HG03378 (cell line): ENCODE results near the gene SOAT1.
"Not testable (repeated sequence)": the region's sequence is repeated elsewhere in the genome, so short reads cannot be mapped to it uniquely, and the experiment has no call there.

Experiments
- ATAC-seq: cut with Tn5 transposase; IDR thresholded peaks from one replicate; pipeline ENCODE4 v1.9.1; 2021; ENCODE audit warnings: mild to moderate bottlenecking, moderate library complexity; ENCODE audit not compliant: unreplicated experiment

Gene SOAT1

GRCh38 chr1:179293340-179294327, at the start of gene SOAT1:
SOAT1 (plus strand) TSS chr1:179293797; CDS start chr1:179302685, 8,888 bp downstream.
- ATAC-seq, result peak; percentile 90

GRCh38 chr1:179245426-179245825, 48.2 kb upstream of the SOAT1 start:
- ATAC-seq, result not testable (repeated sequence)

GRCh38 chr1:179247923-179248322, 45.7 kb upstream of the SOAT1 start:
- no peak for ATAC-seq

DNA sequence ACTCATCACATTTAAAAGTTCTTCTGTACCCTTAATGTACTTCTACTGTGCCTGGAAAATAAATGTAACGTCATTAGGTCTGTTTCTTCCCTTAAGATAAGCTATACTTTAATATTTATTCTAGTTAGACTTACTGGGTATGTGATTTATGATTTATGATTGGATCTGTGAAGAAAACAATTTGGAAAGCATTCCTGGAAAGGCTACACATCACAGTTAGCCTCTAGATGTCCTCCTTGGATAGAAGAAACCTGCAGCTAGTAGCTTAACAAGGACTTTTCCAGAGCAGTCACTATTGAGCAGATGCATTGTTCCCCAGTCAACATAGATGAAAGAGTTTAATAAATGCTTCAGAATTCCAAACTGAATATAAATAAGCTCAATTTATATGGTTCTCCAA, 41.9 kb upstream of the SOAT1 start:
- ATAC-seq, result no peak

DNA sequence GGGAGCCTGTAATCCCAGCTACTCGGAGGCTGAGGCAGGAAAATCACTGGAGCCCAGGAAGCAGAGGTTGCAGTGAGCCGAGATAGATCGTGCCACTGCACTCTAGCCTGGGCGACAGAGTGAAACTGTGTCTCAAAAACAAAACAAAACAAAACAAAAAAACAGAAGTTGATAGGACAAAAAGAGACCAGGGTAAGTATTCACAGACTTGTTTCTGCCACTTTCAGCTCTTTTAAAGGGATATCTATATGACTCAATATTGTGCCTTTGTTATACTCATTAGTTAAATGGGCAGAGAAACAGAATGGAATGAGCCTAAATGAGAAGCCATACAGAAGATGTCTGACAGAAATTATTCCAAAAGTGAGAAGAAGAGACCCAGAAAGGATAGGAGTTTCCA, 41.0 kb upstream of the SOAT1 start:
- no peak for ATAC-seq

DNA sequence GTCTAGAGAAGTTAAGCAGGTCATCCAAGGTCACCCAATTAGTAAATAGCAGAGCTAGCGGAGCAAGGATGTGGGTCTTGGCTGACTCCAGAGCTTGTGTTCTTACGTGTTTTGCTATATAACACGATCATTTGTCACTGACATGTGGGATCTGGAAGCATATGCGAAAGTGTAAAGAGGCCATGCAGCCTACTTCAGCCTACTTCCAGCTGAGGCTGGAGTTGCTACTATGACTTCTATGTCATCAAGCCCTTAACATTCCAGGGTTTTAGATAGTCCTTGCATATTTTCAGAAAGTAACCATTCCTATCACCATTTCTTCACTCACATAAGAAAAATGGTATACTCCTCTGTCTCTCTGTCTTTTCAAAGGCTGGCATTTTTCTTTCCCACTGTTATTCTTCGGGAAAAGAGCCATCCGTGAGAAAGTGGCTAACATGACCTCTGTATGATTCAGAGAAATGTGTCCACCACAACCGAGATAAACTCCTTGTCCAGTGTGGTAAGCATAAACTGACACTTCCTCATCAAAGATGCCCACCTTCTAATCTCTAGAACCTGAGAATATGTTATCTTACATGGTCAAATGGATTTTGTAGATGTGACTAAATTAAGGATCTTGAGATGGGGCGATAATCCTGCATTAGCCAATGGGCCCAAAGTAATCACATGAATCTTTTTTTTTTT, 40.2 kb upstream of the SOAT1 start:
- ATAC-seq, result no peak

DNA sequence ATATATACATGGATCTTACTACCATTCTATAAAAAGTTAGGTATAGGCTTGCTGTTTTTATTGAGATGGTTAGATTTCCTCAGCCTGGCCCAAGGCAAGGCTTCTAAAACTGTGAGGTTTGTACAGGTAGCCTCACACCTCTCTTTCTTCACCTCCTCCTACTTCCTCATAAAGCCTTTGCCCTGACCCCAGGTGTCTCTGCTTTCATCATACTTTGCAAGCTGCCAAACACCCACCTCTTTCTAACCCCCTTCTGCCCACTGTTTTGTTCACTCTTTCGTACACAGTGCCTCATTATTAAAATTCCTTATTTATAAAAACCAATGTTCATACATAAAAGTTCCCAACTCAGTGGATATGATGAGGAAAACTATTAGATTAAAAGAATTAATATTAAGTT, 31.4 kb upstream of the SOAT1 start:
- no peak for ATAC-seq

DNA sequence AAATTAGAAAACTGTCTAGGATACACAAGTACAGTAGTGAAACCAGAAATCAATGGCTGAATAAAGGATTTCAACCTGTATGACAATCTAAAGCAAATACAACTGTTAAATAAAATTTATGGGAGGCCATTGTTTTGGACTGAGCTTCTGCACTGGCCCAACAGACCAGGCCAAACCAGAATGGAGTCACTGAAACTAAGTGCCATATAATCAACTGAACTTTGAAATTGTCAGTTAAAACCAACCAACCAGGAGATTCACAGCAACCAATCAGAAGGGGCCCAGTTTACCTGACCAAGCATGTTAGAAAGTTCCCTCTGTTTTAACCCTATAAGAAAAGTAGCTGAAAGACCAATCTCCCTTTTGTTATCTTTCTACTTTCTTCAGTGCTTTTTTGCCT, 30.5 kb upstream of the SOAT1 start:
- no peak for ATAC-seq

DNA sequence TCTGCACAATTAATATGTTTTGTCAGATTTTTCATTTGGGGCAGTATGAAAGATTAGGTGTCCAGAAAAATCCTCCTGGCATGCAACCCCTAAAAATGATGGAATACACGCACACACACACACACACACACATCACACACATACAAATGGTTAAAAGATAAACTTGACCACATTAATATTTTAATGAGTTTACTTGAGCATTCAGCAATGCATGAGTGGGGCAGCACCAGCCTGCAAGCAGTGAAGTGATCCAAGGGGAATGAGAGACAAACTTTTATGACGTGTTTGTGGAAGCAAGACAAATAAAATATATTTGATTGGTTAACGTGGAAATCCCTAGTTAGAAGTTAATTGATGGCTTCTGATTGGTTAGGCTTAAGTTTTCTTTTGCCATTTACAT, 29.1 kb upstream of the SOAT1 start:
- ATAC-seq, result no peak

- no peak for ATAC-seq
Observed at GRCh38 chr1:179269071-179269470, 24.5 kb upstream of the SOAT1 start.

DNA sequence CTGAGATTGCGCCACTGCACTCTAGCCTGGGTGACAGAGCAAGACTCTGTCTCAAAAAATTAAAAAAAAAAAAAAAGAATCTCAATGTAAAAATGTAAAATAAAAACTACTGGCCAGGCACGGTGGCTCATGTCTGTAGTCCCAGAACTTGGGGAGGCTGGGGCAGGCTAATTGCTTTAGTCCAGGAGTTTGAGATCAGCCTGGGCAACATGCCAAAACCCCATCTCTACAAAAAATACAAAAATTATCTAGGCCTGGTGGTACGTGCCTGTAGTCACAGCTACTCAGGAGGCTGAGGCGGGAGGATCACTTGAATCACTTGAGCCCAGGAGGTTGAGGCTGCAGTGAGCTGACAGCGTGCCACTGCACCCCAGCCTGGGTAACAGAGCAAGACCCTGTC, 19.2 kb upstream of the SOAT1 start:
- ATAC-seq, result not testable (repeated sequence)

DNA sequence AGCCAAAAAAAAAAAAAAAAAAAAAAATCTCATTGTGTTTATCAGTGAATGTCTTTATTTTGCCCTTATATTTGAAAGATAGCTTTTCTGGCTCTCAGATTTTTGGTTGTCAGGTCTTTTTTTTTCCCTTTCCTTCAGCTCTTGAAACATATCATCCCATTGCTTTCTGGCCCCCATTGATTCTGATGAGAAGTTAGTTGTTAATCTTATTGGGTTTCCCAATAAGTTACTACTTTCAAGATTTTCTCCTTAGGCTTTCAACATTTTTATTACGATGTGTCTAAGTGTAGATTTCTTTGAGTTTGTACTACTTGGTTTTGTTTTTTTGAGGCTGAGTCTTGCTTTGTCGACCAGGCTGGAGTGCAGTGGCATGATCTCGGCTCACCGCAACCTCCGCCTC, 14.7 kb upstream of the SOAT1 start:
- no peak for ATAC-seq

GRCh38 chr1:179283992-179284391, 9.6 kb upstream of the SOAT1 start:
- ATAC-seq, result no peak

- ATAC-seq, result no peak
Observed at GRCh38 chr1:179287946-179288345, 5.7 kb upstream of the SOAT1 start.

- ATAC-seq, result no peak
Observed at GRCh38 chr1:179288977-179289376, 4.6 kb upstream of the SOAT1 start.

DNA sequence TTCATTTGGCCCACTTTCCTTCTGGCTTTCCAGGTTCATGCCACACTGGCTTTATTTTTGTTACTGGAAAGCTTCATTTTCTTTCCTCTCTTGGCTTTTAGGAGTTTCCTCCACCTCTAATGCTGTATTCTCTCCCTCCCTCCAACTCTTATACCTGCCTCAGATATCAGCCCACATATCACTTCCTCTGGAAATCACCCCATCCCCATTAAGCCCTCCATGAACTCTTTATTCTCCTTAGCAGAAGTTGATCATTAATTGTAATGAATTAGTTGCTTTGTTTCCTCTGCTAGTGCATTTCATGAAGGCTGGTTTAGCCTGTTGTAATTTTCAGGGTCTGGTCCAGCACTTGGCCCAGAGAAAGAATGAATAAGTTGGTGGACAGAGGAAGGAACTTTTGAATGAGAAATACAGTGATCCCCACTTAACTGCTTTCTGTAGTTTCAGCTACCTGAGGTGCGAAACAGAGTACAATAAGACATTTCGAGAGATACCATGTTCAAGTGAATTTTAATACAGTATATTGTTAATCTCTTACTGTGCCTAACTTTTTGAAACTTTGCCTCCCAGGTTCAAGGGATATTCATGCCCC, 1.7 kb downstream of the SOAT1 start:
- ATAC-seq, result no peak

DNA sequence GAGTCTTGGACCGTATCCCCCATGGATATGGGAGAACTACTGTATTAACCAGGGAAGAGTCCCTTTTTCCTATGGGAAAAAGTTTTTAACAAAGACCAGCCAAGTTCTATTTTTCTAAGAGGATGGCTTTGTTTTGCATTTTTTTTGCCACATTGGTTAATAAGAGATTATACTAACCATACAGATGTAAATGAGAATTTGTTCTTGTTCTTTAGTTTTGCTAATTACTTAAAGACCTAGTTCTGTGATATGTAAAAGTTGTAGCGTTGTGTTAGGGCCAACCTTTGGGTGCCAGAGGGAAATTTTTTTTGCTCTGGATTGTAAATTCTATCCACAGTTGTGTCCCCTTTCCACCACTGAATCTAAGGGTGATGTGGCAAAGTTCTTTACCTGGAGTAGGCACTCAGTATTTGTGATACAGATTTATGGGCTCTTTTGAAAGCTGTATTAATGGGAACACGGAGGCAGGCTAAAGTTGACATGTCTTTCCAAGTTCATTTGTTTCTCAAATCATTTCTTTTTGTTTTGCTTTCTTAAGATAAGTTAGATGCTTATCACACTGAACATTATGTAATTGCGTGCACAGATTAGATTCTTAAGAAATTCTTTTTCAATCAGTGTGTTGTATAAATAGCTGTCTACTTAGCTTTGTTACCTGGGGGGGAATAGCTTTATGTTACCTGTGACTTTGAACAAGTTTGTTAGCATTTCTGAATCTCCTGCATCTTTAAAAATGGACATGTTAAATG, 2.9 kb downstream of the SOAT1 start:
- no peak for ATAC-seq

DNA sequence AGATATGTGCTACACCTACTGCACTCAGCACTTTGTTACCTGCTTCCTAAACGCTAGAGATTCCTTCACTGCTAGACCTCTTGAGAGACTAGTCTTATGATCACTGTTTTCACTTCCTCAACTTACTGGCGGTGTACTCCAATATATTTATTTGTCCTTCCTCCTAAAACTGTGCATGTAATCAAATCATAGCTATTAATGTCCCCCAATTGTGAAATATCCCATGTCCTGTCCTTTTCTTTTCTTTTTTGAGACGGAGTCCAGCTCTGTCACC, 3.4 kb downstream of the SOAT1 start:
- no peak for ATAC-seq

DNA sequence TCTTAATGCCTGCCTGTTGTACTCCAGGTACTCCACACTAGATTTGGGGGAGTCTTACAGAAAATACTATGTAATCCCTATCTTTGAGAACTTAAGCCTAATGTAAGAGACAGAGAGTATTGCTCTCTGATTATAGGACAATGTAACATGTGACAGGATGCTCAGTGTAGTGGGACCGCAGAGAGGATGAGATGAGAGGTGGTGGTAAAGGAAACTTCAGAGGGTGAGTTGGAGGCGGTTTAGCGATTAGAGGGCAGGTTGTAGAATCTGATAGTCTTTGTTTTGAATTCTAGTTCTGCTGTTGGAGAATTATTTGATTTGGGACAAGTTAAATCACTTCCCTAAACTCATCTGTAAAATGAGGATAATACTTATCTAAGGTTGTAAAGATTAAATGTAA, 5.4 kb downstream of the SOAT1 start:
- ATAC-seq, result peak; percentile 94

- ATAC-seq, result no peak
Observed at GRCh38 chr1:179300112-179300511, 6.5 kb downstream of the SOAT1 start.

DNA sequence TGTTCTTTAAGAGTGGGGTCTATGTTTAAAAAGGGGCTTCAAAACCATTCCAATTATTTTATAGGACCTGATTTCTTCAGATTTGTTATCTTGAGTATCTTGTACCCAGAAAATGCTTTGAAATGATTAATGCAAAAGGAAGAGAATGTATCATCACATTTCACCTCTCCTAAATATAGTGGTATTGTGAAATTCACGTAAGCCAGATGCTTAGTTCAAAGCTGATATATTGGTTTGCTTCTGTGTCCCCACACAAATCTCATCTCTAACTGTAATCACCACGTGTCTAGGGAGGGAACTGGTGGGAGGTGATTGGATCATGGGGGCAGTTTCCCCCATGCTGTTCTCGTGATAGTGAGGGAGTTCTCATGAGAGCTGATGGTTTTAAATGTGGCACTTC, 8.5 kb downstream of the SOAT1 start:
- ATAC-seq, result no peak
